Endothelial cell of umbilical vein (primary cell): ENCODE measurements around the gene SIX4. TPM values are rescaled to one million over a fixed set of nuclear protein-coding genes. Genes with fewer than 3 reads are reported as not detected.

Experiments used
- BruUV-seq: library from RNA; stranded (reverse); fragments of 400-500 nt; replicated peaks from 2 replicates; lab custom pipeline; 2021; lab: Mats Ljungman, UMichigan
- CTCF ChIA-PET: fragments of 300-600, 350-600 bp; sonication (Branson Sonifier 250); formaldehyde crosslinking; loops from one replicate; lab custom pipeline; 2021; ENCODE audit warnings: antibody characterized with exemption, inconsistent platforms; lab: Charles Lee
- POLR2A ChIA-PET: fragments of 300-600, 350-600 bp; sonication (Branson Sonifier 250); formaldehyde crosslinking; loops from one replicate; lab custom pipeline; 2021; ENCODE audit warnings: antibody characterized with exemption, inconsistent platforms; lab: Charles Lee
- DNase-seq: peaks from one replicate; pipeline ENCODE4 v3.0.0-alpha.2; 2011; ENCODE audit warnings: low read depth, low spot score
- FAIRE-seq: peaks from 2 replicates; lab custom pipeline; 2011; peaks lifted over from hg19 to GRCh38; lab: Jason Lieb, UNC
- H2AFZ ChIP-seq: 2 replicates; pipeline ENCODE4 v1.6.0; 2012; ENCODE audit warnings: low read depth, low read length, control low read depth, inconsistent platforms
- H3K27ac ChIP-seq: 2 replicates; pipeline ENCODE4 v1.5.1; 2011; ENCODE audit warnings: low read depth, mild to moderate bottlenecking, control low read depth, low read length, moderate library complexity; ENCODE audit not compliant: insufficient read depth
- H3K27me3 ChIP-seq, 2 experiments: 2 replicates each; pipeline versions ENCODE4 v1.6.0 to v1.6.1; 2011; ENCODE audit warnings: low read length in 2 of 2, mixed read lengths in 1 of 2; ENCODE audit not compliant: control insufficient read depth in 2 of 2, insufficient read depth in 2 of 2
- H3K36me3 ChIP-seq, 2 experiments: 2 replicates in 1 of 2; 3 replicates in 1 of 2; pipeline ENCODE4 v1.5.1; 2011; ENCODE audit warnings: low read length in 2 of 2, mild to moderate bottlenecking in 1 of 2, moderate library complexity in 1 of 2; ENCODE audit not compliant: control insufficient read depth in 2 of 2, insufficient read depth in 2 of 2; ENCODE audit errors: extremely low read depth in 1 of 2
- H3K4me1 ChIP-seq: 3 replicates; pipeline ENCODE4 v1.5.1; 2011; ENCODE audit warnings: mild to moderate bottlenecking, low read length; ENCODE audit not compliant: control insufficient read depth, insufficient read depth; ENCODE audit errors: extremely low read depth
- H3K4me2 ChIP-seq: 2 replicates; pipeline ENCODE4 v1.6.1; 2011; ENCODE audit warnings: low read length, control low read depth, mixed read lengths; ENCODE audit not compliant: insufficient read depth
- H3K4me3 ChIP-seq, 3 experiments: fragments of 200-600 bp in 1 of 3; sonication (generic), shearing (Covaris generic) in 1 of 3; replicated peaks in 1 of 3; 2 replicates each; pipeline ENCODE4 v1.5.1; 2011 to 2016; ENCODE audit warnings: control low read depth in 3 of 3, low read length in 3 of 3, mild to moderate bottlenecking in 2 of 3, inconsistent platforms in 1 of 3, low read depth in 1 of 3, moderate library complexity in 1 of 3; ENCODE audit not compliant: insufficient read depth in 1 of 3
- H3K79me2 ChIP-seq: 2 replicates; pipeline ENCODE4 v1.6.0; 2012; ENCODE audit warnings: low read length, inconsistent platforms; ENCODE audit not compliant: control insufficient read depth, insufficient read depth
- H3K9ac ChIP-seq: replicated peaks from 2 replicates; pipeline ENCODE3; 2011; ENCODE audit warnings: low read length, control low read depth; ENCODE audit not compliant: insufficient read depth; ENCODE audit errors: extremely low read depth
- H3K9me1 ChIP-seq: replicated peaks from 3 replicates; pipeline ENCODE4 v1.6.0; 2011; ENCODE audit warnings: mild to moderate bottlenecking, low read length; ENCODE audit not compliant: control insufficient read depth, insufficient read depth; ENCODE audit errors: extremely low read depth
- H3K9me3 ChIP-seq: replicated peaks from 2 replicates; pipeline ENCODE4 v1.5.1; 2012; ENCODE audit warnings: low read length, inconsistent platforms; ENCODE audit not compliant: control insufficient read depth, insufficient read depth
- H4K20me1 ChIP-seq: replicated peaks from 2 replicates; pipeline ENCODE3; 2011; ENCODE audit warnings: mild to moderate bottlenecking, low read length; ENCODE audit not compliant: control insufficient read depth, insufficient read depth; ENCODE audit errors: extremely low read depth
- CTCF ChIP-seq, 2 donors: IDR thresholded peaks; 1 replicate in 1 of 2; 2 replicates in 1 of 2; pipeline ENCODE4 v1.5.1; 2011; ENCODE audit warnings: low read length in 2 of 2, mild to moderate bottlenecking in 2 of 2, moderate library complexity in 2 of 2, control low read depth in 1 of 2, inconsistent platforms in 1 of 2, low read depth in 1 of 2; ENCODE audit not compliant: insufficient read depth in 1 of 2; ENCODE audit errors: extremely low read depth in 1 of 2
- EZH2 ChIP-seq: IDR thresholded peaks from 2 replicates; pipeline ENCODE4 v1.6.1; 2012; ENCODE audit warnings: borderline replicate concordance, low read depth, mild to moderate bottlenecking, moderate library complexity, low read length, inconsistent platforms; ENCODE audit not compliant: severe bottlenecking
- FOS ChIP-seq: IDR thresholded peaks from 2 replicates; pipeline ENCODE4 v1.6.1; 2011; ENCODE audit warnings: mild to moderate bottlenecking, low read length, moderate library complexity, borderline replicate concordance; ENCODE audit not compliant: insufficient read depth
- GATA2 ChIP-seq: IDR thresholded peaks from 2 replicates; pipeline ENCODE4 v1.7.0; 2011; ENCODE audit warnings: low read depth, mild to moderate bottlenecking, moderate library complexity, mixed read lengths, low read length; ENCODE audit not compliant: insufficient read length, insufficient read depth
- JUN ChIP-seq: IDR thresholded peaks from 2 replicates; pipeline ENCODE4 v1.6.1; 2011; ENCODE audit warnings: borderline replicate concordance, low read depth; ENCODE audit not compliant: insufficient read length, insufficient read depth
- dilution Hi-C: fragments of 300-500 bp; cut with MboI; formaldehyde crosslinking; loops from one replicate; pipeline ENCODE4 v1.15.0; 2019; ENCODE audit warnings: low sequenced_read_pairs; ENCODE audit not compliant: extremely low pct_ligation_motif_present
- intact Hi-C: fragments of 100-400 bp; cut with micrococcal nuclease; formaldehyde crosslinking; loops from one replicate; pipeline ENCODE4 v1.10.0; 2022
- polyA plus RNA-seq, 4 experiments: library from polyadenylated mRNA; depleted of rRNA in 3 of 4; stranded (reverse) in 3 of 4; unstranded in 1 of 4; fragments of >200 nt; gene quantifications; 2 replicates each; pipeline versions ENCODE4 v1.2.1 to v1.2.3, GENCODE V29; 2011 to 2012; ENCODE audit warnings: missing spikeins in 1 of 4
- total RNA-seq: library from RNA; stranded (reverse); gene quantifications from 2 replicates; pipeline ENCODE4 v1.2.3, GENCODE V29; 2021

SIX4 gene
- total and polyA plus RNA-seq, 2 donors (not counting 3 experiments of a cell fraction or from before 2014, with no cell fraction given), result 1.8 to 4.7 TPM

- Histone ChIP-seq H2AFZ (peak overlapping the region; percentile 41), H3K79me2 (peaks cover 2% of the 10 kb centered on the region), H3K4me3 (peak overlapping the region; percentile 70 to 94 (median 81)), H3K9me1 (no peaks in the 10 kb centered on the region), H3K27ac (peak overlapping the region; percentile 7), H3K9me3 (no peaks in the 10 kb centered on the region), H3K9ac (peak overlapping the region; percentile 66), H3K36me3 (peaks cover 2 to 4% of the 10 kb centered on the region in 2 experiments), H3K4me2 (peak overlapping the region; percentile 70), H3K27me3 (no peaks in the 10 kb centered on the region), H3K4me1 (peaks cover 8% of the 10 kb centered on the region), H4K20me1 (peaks cover 2% of the 10 kb centered on the region)
- POLR2A ChIA-PET, result interaction anchor here (0.6 kb wide), 1 partner anchor 97 kb away, joined by 4 read pairs; no protein-coding TSS in a partner anchor
- DNase-seq (peak; percentile 72), FAIRE-seq (peak; percentile 79)
- intact Hi-C loops (loop anchor here (1.0 to 5.0 kb wide), 7 partner anchors 72 to 531 kb away; partner anchors contain the start of genes PPM1A, SIX1, SLC38A6 and TRMT5), dilution Hi-C loops (no loop called here)
- CTCF ChIA-PET, result interaction anchor here (1.0 to 3.8 kb wide), 5 partner anchors 65 to 531 kb away, joined by 3 to 15 read pairs (median 5); no protein-coding TSS in a partner anchor
- TF ChIP-seq GATA2 (no peak), EZH2 (no peak), JUN (no peak), FOS (peak; percentile 42), CTCF (IDR thresholded peaks at IDR 0.05; ENCODE audit: extremely low read depth in 1 of 2, insufficient read depth in 1 of 2, low read depth in 1 of 2, low read length in 2 of 2) (peak; percentile 36 to 65)
- BruUV-seq, result no TSS peak
Observed at GRCh38 chr14:60721326-60722106, 2.6 kb downstream of the SIX4 start.
